HG02840 (cell line): ENCODE results near the gene MS4A18.

Experiments used
- ATAC-seq: cut with Tn5 transposase; IDR thresholded peaks from one replicate; pipeline ENCODE4 v1.9.1; 2021; ENCODE audit warnings: mild to moderate bottlenecking, moderate library complexity, moderate number of reproducible peaks; ENCODE audit not compliant: unreplicated experiment, low FRiP score

The MS4A18 gene

DNA sequence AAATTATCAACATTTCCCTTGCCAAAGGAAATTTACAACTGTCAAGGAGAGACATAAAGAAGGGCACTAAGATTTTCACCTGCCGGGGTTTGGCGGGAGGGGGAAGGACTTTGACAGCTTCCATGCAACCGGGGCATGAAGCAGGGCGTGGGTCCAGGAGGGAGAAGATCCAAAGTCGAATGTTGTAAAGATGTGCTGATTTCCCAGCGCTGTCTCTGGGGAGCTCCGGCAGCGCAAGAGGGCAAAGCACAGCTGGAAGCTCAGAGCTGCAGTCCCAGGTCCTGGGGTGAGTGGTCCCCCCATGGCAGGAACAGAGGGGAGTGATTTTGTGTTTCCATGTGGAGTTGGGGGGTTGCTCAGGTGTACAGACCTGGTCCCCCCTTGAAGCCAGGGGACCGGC lies 60.6 kb downstream of the MS4A18 start, which contains the start of gene MS4A10:
TSS of gene MS4A10 (plus strand) at position 198 of the 400 bp plus-strand sequence. CDS start 5,003 bp downstream, outside the sequence.
- ATAC-seq, result no peak

GRCh38 chr11:60785806-60786361 lies 61.4 kb downstream of the MS4A18 start:
- ATAC-seq, result no peak

DNA sequence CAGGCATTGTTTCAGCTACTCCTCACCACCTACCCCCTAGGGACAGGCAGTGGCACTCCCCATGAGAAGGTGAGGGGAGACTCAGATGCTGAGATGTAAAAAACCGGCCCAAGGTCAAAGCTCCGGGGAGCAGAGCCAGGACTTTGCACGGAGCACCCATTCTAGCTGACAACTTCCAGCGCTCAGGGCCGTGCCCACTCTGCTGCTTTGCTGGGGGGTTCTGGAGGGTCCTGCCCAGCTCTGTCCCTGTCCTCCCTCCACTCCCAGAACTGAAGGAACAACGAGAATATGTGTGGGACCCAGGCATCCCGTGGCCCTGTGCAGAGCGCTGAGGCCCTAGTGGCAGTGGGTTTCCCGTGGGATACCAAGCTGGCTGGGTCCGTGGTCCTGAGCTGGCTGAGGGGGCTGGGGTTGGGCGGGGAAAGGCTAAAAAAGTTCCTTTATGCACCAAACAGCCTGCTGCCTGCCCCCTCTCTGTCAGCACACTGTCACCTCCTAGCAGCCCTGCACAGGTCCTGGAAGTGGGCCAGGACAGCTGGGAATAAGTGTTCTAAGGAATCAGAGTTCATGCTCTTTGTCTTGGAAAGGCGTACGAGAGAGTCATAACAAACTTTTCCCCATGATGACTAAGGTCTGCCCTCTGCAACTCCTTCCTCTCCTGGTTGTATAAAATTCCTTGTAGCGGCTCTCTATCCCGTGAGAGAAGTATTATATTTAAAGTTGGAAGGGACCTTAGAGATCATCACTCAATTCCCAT lies 62.5 kb downstream of the MS4A18 start:
- ATAC-seq, result no peak

GRCh38 chr11:60788401-60789125 lies 64.0 kb downstream of the MS4A18 start:
- ATAC-seq, result no peak

GRCh38 chr11:60790726-60791125 lies 66.2 kb downstream of the MS4A18 start:
- ATAC-seq, result no peak

GRCh38 chr11:60791153-60791933 lies 66.8 kb downstream of the MS4A18 start:
- ATAC-seq, result no peak

DNA sequence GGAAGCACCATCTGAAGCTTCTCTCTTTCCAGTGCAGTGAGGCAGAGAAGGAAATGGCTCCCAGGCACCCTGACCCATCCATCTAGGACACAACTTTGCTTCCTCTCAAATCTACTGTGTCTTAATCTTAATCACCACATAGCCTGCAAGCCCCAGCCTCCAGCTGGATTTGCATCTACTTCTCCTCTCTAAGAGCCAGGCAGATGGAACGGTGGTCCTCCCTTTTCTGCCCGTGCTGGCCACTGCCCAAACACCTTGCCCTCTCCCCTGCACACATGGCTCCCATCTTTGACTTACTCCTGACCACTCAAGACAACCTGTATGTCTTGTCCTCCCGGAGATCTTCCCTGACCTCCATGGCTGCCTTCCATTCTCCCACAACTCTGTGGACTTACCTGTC lies 68.0 kb downstream of the MS4A18 start:
- ATAC-seq, result no peak
